OCI-LY3 (cell line): ENCODE measurements around the gene C1orf232.

Experiments
- CTCF ChIP-seq: fragments of 200-600, 300-600 bp; sonication (generic); IDR thresholded peaks from 2 replicates; pipeline ENCODE4 v1.5.1; 2014; ENCODE audit warnings: antibody characterized with exemption, low read length, low read depth
- EZH2phosphoT487 ChIP-seq: fragments of 200-600 bp; shearing (Covaris generic); IDR thresholded peaks from 2 replicates; pipeline ENCODE4 v1.6.1; 2018; ENCODE audit warnings: antibody characterized with exemption, mixed run types, low read depth

- TF ChIP-seq CTCF (no peak), EZH2phosphoT487 (no peak)
These were observed 39.0 kb downstream of the C1orf232 start for GRCh38 chr1:26129778-26130177.
